Superior temporal gyrus (tissue), 1 donor: ENCODE results near the gene LANCL1.
"Not testable (repeated sequence)": the region's sequence is repeated elsewhere in the genome, so short reads cannot be mapped to it uniquely, and the experiment has no call there.

Experiments
- DNase-seq: peaks from one replicate; pipeline ENCODE4 v3.0.0-alpha.2; 2016; ENCODE audit errors: extremely low spot score

Gene LANCL1

DNA sequence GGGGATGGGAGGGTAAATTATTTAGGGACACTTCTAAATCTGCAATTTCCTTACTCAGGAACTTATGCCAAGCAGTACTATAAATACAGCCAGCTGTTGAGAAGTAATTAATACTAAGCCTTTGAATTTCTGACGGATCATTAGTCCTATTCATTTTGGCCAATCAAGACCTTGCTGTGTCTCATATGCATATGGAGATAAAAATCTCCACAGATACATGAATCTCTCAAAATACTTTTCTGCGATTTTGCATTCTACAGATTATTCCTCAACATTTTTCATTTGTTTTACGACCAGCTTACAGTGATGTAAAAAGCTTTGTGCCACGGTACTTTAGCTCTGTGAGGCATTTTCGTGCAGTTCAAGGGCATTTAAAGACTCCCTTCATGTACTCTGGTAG, 16.7 kb downstream of the LANCL1 start:
- DNase-seq, result peak; percentile 60

DNA sequence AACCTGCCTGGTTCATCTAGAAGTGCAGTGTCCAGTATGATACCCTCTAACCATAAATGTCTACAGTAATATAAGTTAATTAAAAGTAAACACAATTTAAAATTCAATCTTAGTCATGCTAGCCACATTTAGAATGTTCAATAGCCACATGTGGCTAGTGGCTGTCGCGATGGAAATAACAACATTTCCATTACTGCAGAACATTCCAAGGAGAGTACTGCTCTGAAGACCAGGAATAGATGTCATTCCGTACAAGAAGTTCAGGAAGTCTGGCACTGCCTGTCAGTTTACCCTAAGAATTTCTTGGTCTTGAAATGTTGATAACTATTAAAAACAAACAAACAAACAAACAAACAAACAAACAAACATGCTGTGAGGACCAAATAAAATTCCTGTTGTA, 17.2 kb downstream of the LANCL1 start:
- DNase-seq, result no peak

DNA sequence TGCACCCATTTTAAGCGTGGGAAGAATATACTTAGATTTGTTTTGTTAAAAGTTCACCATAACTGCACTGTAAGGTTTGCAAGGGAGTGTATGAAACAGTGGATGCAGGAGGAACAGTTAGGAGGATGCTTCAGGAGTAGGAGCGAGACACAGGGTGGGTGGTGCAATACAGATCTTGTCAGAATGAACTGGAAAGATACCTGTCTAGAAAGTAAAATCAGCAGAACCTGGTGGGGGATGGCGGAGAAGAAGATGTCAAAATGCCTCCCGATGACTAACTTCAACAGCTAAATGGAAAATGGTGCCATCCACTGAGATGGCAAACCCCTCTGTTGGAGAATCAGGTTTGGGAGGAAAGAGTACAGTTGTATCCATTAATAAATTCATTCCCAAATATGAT, 18.2 kb downstream of the LANCL1 start:
- DNase-seq, result no peak

DNA sequence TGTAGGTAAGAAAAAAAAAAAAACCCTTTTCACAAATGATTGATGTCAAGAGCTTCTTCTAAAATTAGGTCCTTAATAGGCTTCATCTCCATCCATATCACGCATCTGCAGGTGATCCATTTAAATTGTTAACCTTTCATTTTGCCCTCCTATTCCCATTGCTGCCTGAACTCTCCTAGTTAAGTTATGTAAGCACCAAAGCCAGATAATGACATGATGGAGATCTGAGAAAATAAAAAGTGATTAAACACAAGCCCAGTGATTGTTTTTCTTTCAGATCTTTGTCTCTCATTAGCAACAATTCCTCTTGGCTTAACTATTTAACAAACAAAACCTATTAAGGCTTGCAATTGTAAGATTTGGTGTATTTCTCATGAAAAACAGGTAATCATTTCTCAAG, 20.0 kb downstream of the LANCL1 start:
- DNase-seq, result peak; percentile 40

DNA sequence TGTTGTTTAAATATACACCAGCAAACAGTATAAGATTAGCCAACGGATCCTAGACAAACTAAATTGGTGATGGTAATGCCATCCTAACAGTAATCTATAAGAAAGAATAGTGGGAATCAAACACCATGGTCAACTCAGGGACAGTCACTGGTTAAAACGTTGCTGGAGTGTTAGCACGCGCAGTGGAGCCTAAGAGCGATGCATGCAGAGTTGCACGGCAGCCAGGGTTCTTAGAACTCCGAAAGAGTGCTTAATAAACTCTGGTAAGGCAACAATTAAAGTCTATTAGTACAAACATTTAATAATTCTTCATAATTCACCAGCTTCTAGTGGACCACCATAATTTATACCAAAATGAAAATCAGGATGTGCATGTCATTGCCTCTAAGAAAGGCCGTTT, 22.2 kb downstream of the LANCL1 start:
- DNase-seq, result no peak

DNA sequence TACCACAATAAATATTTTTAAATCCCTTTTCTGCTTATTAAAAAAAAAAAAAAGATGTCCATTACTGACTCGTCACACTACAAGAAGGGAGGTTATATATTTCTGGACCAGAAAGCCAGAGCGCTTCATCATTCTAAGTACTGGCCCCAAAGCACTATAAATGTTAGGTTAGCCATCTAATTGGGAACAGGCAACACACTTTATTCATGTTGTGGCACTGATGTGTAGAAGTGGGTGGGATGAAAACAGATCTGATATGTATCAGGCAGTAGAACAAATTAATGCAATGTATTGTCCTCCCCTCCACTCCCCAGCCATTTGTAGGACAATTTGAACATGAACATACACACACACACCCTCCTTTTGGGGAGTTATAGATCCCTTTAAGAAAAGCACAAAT, 24.4 kb downstream of the LANCL1 start:
- DNase-seq, result no peak

DNA sequence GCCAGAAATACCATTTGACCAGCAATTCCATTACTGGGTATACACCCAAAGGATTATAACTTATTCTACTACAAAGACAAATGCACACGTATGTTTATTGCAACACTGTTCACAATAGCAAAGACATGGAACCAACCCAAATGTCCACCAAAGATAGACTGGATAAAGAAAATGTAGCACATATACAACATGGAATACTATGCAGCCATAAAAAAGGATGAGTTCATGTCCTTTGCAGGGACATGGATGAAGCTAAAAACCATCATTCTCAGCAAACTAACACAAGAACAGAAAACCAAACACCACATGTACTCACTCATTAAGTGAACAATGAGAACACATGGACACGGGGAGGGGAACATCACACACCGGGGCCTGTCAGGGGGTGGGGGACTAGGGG, 25.6 kb downstream of the LANCL1 start:
- DNase-seq, result not testable (repeated sequence)

DNA sequence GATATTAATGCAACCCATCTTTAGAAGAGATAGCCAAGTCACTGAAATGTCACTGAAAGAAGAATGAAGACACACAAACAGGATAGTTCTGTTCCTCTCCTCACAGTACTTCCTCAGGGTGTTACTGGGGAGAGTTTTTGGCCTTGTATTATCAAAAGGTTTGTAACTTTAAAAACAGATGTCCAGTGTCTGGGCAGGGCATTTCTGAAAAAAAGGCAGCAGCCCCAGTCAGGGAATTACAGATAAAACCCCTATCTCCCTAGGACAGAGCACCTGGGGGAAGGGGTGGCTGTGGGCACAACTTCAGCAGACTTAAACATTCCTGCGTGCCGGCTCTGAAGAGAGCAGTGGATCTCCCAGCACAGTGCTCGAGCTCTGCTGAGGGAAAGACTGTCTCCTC, 30.8 kb downstream of the LANCL1 start:
- no peak for DNase-seq

DNA sequence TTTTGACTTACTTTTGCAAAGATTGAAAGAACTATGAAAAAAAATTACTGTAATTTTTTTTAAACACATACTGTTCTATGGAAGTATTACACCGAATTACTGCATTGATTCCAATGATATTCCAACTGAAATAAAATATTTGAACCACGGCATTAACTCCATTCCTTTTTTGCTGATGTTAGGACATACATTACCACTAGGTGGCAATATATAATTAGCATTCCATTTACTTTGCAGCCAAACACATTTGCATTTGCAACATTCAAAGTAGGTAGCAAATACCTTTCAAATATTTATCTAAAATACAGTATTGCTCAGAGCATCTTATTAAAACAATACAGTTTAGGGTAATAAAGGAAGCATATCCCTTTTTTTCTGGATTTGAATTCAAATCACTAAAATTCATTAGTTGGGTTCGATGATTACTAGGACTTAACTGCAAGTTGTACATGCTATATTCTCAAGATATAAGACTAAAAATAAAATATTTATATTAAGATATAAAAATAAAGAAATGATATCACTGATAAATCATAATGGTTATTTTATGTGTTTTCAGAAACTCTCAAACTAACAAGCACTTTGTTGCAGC, 31.3 kb downstream of the LANCL1 start:
- DNase-seq, result peak; percentile 84

DNA sequence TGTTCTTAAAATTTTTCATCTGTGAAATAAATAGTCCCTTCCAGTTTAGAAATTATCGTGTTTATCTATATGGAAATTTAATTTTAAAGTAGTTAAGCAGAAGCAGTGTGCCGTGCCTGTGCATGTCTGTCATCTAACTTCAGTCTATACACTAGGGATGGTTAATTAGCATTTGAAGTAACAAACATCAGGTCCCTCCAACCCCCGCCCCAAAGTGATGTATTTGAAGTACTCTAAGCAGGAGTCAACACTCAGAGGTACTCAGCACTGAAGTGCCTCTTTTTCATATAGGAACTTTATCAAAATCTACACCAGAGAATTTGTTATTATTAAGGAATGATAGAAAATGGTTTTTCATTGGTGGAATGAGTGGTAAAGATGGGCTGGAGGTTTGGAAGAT, 33.0 kb downstream of the LANCL1 start:
- DNase-seq, result no peak

DNA sequence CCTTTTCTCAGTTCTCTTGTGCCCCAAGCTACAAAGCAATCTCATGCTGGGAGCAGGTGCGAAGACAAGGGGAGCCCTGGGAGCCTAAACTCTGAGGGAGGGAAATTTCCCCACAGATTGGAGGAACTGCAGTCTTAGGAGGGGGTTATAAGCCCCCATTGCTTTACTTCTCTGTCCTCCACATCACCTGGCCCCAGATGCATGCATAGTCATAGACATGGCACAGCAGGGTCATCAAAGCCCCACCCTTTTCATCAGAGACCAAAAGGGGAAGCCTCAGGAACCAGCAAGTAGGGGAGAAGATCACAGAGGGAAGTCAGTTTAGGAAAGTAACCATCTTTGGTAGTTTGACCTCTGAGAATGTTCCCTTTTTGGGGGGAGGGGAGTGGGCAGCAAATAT, 33.7 kb downstream of the LANCL1 start:
- DNase-seq, result no peak

DNA sequence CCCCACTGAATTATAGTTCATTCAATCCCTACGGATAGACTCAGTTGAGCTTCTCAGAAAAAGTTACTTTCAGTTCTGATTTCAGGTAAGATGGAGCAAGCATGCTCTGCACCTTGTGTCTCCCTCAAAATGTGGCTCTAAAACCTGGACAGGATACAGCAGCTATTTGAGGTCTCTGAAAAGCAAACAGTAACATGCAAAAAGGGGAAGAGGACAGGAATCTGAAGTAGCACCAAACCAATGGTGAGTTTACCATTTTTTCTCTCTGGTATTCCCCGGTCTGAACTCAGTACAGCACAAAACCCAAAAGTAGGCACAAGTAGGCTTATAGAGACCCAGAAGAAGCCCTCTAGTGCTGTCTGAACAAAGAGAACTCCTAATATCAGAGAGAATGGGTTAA, 34.1 kb downstream of the LANCL1 start:
- no peak for DNase-seq

DNA sequence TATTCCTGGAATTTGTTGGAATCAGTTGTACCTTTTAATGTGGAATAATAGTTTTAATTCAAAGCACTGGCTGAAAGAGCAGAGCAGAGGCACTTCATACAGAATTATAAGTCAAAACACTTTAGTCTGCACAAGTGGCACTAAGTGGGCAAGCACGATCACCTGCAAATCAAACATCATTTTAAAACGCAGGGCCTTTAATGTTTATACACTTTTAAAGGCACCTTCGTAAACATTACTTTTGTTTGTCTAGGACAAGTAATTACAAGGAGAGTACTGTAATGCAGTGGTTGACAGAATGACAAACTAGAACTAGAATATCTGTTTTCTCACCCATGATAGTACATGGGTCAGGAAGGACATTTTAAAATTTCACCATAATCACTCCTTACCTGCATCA, 36.4 kb downstream of the LANCL1 start:
- DNase-seq, result peak; percentile 7

DNA sequence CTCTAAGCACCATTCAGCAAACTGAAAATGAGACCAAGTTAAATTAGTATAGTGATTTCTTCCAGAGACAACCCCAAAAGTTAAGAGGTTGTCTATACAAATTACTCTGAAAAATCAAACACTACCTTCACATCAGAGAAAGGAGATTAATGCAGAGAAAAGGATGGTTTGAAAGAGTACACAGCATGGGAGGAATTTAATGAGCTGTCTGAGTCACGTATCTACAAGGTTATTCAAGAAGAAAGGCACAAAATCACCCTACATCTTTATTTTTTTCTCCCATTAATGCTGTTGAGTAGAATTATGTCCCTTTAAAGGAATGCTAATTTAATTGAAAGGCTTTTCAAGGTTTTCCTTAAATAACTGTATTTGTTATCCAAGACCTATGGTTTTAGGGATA, 41.1 kb downstream of the LANCL1 start:
- DNase-seq, result no peak

DNA sequence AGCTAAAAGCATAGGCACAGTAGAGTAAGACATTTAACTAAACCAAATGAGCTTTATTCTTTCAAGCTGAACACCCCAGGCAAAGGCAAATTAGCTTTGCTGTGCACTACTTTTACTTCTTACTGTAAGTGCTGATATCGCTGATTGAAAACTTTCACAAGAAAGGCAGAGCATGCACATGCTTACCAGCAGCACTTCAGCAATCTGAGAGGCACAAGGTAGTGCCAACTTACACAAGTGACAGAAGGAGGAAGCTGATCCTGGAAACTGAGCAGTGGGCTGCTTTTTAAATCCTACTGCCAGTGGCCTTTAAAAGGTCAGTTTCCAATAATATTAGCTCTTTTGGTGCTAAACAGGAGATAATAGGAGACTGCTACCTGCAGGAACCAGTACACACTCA, 43.9 kb downstream of the LANCL1 start:
- DNase-seq, result no peak

DNA sequence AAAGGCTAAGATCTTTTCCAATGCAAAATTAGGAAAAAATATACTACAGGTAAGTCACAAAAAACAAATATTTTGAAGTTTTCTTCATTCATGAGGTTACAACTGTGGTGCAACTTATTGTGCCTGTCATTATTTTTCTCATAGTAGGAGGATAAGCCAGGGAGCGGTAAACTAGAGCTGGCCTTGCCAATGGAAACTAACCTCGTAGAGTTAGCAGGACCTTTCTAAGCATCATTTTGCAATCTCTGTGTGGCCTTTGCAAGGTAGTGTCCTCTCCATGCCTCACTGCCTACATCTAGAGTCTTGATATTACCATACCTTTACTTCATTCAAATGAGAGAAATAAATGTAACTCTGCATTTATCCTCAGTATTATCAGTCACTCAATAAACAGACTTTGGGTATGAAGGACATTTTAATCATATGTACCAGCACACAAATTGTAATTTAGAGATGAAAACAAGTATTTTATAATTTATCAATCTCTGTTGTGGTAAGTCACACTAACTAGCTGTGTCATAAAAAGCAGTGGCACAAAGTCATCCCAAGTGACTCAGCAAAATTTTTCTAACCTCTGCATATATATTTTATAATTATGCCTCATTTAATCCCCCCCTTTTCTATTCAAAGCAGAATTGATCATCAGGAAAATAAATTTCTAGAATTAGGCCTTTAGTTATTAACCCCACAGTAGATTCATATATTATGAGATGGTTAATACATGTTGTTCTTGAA, 47.0 kb downstream of the LANCL1 start:
- DNase-seq, result no peak

DNA sequence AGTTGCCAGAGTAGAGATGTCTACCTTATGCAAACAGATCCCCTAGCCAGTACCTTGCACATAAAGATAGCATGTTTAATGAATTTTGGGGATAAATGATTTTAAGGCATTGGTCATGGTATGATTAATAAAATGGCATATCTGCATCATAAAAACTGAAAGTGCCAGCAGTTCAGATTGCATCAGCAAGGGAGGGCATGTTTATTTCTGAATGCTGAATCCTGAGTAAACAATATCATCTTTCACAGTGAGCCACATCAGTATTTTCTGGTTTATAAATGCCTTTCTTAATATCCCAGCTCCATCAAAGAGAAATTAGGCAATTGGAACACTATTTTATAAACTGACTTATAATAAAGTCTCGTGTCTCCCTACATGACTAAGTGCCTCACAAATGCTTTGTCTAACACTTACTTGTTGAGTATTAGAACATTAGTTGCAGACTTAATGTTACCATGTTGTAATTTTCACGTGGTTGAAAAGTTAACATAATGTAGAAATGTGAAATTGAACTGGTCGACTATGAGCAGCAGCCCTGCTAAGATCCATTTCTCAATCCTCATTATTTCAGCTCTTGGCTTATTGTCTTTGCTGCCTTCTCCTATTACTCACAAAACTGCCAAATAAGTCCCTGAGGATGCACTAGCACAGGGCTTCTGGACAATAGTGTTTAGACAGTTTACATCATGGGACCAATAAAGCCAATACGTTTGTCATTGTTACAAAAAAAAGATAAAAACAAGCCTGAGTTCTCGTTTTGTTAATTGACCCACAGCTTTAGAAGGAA, 48.0 kb downstream of the LANCL1 start:
- DNase-seq, result no peak

DNA sequence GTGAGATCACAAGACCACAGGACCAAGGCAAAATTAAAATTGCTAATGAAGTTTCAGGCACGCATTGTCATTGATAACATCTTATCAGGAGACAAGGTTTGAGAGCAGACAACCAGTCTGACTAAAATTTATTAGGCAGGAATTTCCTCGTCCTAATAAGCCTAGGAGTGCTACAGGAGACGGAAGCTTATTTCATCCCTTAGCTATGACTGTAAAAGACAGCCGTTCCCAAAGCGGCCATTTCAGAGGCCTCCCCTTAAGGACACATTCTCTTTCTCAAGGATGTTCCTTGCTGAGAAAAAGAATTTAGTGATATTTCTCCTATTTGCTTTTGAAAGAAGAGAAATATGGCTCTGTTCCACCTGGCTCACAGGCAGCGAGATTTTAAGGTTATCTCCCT, 49.2 kb downstream of the LANCL1 start:
- DNase-seq, result not testable (repeated sequence)

DNA sequence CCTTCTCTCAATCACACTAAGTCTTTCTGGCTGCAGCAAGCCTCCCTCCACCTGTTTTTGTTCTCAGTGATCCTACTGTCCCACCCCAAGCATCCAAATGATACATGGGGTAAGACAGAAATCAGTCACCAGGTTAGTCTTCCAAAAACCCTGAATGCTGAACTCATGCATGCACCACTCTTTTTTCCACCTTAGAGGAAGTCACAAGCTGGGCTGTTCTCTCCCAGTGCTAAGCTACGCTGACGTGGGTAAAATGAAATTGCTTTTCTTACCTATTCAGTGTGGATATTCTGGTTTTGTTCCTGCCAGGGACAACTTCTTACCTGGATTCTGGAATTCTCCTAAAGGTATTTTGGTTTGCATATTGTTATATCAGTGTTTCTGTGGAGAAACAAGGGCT, 54.2 kb downstream of the LANCL1 start:
- no peak for DNase-seq

DNA sequence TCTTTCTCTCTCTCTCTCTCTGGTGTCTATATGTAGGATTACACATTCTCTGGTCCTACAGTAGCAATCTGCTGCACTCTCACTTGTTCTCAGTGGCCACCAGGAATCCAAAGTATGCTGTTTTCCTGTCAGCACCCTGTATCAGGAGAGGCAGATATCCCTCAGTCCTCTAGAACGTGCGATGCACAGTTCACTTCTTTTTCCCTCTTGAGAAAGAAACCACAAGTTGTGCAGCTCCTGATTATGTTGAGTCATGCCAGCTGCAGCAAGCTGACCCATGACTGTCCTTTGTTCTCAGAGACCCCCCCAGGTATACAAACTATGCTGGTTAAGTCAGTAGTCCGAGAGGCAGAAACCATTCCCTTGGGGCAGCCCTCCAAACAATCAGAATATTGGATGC, 54.6 kb downstream of the LANCL1 start:
- DNase-seq, result no peak

DNA sequence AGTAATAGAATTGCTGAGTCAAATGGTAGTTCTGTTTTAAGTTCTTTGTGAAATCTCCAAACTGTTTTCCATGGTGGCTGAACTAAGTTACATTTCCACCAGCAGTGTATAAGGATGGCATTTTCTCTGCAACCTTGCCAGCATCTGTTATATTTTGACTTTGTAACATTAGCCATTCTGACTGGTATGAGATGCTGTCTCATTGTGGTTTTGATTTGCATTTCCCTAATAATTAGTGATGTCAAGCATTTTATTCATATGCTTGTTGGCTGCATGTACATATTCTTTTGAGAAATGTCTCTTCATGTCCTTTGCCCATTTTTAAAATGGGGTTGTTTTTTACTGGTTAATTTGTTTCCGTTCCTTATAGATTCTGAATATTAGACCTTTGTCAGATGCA, 63.9 kb downstream of the LANCL1 start:
- no peak for DNase-seq

DNA sequence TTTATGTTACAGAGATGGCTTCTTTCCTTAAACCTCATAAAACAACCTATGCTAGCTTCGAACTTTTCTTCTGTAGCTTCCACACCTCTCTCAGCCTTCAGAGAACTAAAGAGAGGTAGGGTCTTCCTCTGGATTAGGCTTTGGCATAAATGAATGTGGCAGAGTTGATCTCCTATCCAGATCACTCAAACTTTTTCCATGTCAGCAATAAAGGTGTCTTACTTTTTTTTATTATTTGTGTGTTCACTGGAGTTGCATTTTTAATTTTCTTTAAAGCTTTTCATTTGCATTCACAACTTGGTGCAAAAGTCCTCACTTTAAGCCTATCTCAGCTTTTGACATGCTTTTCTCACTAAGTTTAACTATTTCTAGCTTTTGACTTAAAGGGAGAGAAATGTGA, 66.0 kb downstream of the LANCL1 start:
- DNase-seq, result no peak

DNA sequence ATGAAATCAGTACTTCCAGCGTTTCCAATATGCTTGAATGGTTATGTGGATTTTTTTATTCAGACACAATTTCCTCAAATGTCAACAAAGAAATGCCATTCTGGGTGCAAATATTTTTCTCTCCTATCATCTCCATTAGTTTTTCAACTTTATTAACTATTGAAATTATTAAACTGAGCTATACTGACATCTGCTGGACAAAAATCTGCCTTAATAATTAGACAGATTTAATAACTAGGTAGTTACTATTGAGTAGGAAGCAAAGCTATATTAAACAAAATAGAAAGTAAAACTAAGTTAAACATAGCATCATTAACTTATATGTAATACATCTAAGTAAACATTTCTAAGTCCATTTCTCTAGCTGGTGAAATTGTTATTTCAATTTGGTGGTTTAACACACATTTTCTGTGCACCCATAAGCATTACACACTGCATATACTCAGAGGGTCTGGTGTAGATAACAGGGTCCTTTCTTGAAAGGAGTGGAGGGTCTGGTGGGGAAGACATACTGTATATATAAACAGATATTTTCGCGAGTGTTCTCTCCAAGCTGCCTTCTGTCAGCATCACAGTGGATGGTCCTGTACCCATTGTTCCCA, 77.0 kb downstream of the LANCL1 start:
- peak; percentile 71 for DNase-seq
